ENCODE measurements around the gene MSH4.
"Not testable (repeated sequence)": the region's sequence is repeated elsewhere in the genome, so short reads cannot be mapped to it uniquely, and the experiment has no call there.

Gene MSH4

GRCh38 chr1:75796376-75797272, at the start of gene MSH4:
MSH4 (plus strand) TSS chr1:75796882; CDS start chr1:75796986, 104 bp downstream.
- Histone ChIP-seq H3K4me1 (ENCODE audit: control insufficient read depth in 1 of 2, insufficient read depth in 2 of 2, low read length in 2 of 2) (no peaks in the 10 kb centered on the region), H3K4me3 (ENCODE audit: low read depth in 1 of 2, low read length in 2 of 2) (peak within 1 kb of the TSS in 1 of 2 donors; percentile 23), H3K27ac (ENCODE audit: low read depth, low read length) (no peak within 1 kb of the TSS), H3K9me3 (ENCODE audit: control insufficient read depth in 1 of 2, low read length in 2 of 2) (no peaks in the 10 kb centered on the region), H3K36me3 (ENCODE audit: control insufficient read depth in 1 of 2, insufficient read depth in 2 of 2, low read length in 2 of 2) (peaks cover 28 to 46% of the 10 kb centered on the region in 2 donors), H3K27me3 (ENCODE audit: control insufficient read depth in 1 of 2, insufficient read depth in 2 of 2, low read length in 2 of 2) (no peaks in the 10 kb centered on the region), H3K9ac (ENCODE audit: low read depth in 1 of 2, low read length in 2 of 2) (no peak within 1 kb of the TSS)

- H3K27me3 ChIP-seq (ENCODE audit: control insufficient read depth in 1 of 2, insufficient read depth in 2 of 2, low read length in 2 of 2); H3K9ac ChIP-seq (ENCODE audit: low read depth in 1 of 2, low read length in 2 of 2); H3K27ac ChIP-seq (ENCODE audit: low read depth, low read length); H3K9me3 ChIP-seq (ENCODE audit: control insufficient read depth in 1 of 2, low read length in 2 of 2); H3K4me3 ChIP-seq (ENCODE audit: low read depth in 1 of 2, low read length in 2 of 2); H3K4me1 ChIP-seq (ENCODE audit: control insufficient read depth in 1 of 2, insufficient read depth in 2 of 2, low read length in 2 of 2): not testable (repeated sequence)
- H3K36me3 ChIP-seq (ENCODE audit: control insufficient read depth in 1 of 2, insufficient read depth in 2 of 2, low read length in 2 of 2): peaks cover 4 to 29% of the 10 kb centered on the region in 2 donors
Measured at GRCh38 chr1:75757210-75757609, 39.5 kb upstream of the MSH4 start.

- H3K27me3 ChIP-seq (ENCODE audit: control insufficient read depth in 1 of 2, insufficient read depth in 2 of 2, low read length in 2 of 2); H3K4me3 ChIP-seq (ENCODE audit: low read depth in 1 of 2, low read length in 2 of 2); H3K9me3 ChIP-seq (ENCODE audit: control insufficient read depth in 1 of 2, low read length in 2 of 2); H3K4me1 ChIP-seq (ENCODE audit: control insufficient read depth in 1 of 2, insufficient read depth in 2 of 2, low read length in 2 of 2); H3K27ac ChIP-seq (ENCODE audit: low read depth, low read length); H3K9ac ChIP-seq (ENCODE audit: low read depth in 1 of 2, low read length in 2 of 2): not testable (repeated sequence)
- H3K36me3 ChIP-seq (ENCODE audit: control insufficient read depth in 1 of 2, insufficient read depth in 2 of 2, low read length in 2 of 2): peaks cover 4 to 26% of the 10 kb centered on the region in 2 donors
Measured at GRCh38 chr1:75758543-75758942, 38.1 kb upstream of the MSH4 start.

DNA sequence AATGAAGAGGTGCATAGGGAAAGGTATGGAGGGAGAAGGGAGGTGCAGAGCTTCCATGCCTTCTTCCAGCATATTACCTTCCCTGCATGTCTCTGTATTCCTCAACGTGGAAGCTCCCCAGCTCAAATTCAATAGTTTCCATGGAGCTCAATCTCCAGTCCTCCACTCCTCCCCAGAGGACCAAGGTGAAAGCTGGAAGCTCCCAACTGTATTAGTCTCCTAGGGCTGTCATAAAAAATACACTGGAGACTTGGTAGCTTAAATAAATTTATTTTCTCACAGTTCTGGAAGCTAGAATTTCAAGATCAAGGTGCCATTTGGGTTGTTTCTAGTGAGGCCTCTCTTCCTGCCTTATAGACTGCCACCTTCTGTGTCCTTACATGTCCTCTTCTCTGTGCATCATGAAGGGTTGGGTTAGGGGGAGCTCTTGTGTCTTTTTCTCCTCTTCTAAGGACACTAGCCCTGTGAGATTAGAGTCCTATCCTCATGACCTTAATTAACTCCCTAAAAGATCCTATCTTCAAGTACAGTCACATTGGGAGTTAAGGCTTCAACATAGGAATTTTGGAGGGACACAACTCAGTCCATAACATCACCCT, 32.5 kb upstream of the MSH4 start:
- H3K36me3 ChIP-seq (ENCODE audit: control insufficient read depth in 1 of 2, insufficient read depth in 2 of 2, low read length in 2 of 2): peaks cover 4 to 7% of the 10 kb centered on the region in 2 donors
- no peaks in the 10 kb centered on the region for H3K4me1 ChIP-seq (ENCODE audit: control insufficient read depth in 1 of 2, insufficient read depth in 2 of 2, low read length in 2 of 2)
- H3K4me3 ChIP-seq (ENCODE audit: low read depth in 1 of 2, low read length in 2 of 2): no peak overlapping the region
- no peaks in the 10 kb centered on the region for H3K27me3 ChIP-seq (ENCODE audit: control insufficient read depth in 1 of 2, insufficient read depth in 2 of 2, low read length in 2 of 2)
- no peaks in the 10 kb centered on the region for H3K9me3 ChIP-seq (ENCODE audit: control insufficient read depth in 1 of 2, low read length in 2 of 2)
- H3K9ac ChIP-seq (ENCODE audit: low read depth in 1 of 2, low read length in 2 of 2): no peak overlapping the region
- no peak overlapping the region for H3K27ac ChIP-seq (ENCODE audit: low read depth, low read length)

GRCh38 chr1:75765697-75766355, 30.9 kb upstream of the MSH4 start:
- Histone ChIP-seq H3K27ac (ENCODE audit: low read depth, low read length) (no peak overlapping the region), H3K4me1 (ENCODE audit: control insufficient read depth in 1 of 2, insufficient read depth in 2 of 2, low read length in 2 of 2) (no peaks in the 10 kb centered on the region), H3K9ac (ENCODE audit: low read depth in 1 of 2, low read length in 2 of 2) (no peak overlapping the region), H3K36me3 (ENCODE audit: control insufficient read depth in 1 of 2, insufficient read depth in 2 of 2, low read length in 2 of 2) (peaks cover 4 to 7% of the 10 kb centered on the region in 2 donors), H3K4me3 (ENCODE audit: low read depth in 1 of 2, low read length in 2 of 2) (no peak overlapping the region), H3K9me3 (ENCODE audit: control insufficient read depth in 1 of 2, low read length in 2 of 2) (no peaks in the 10 kb centered on the region), H3K27me3 (ENCODE audit: control insufficient read depth in 1 of 2, insufficient read depth in 2 of 2, low read length in 2 of 2) (no peaks in the 10 kb centered on the region)

DNA sequence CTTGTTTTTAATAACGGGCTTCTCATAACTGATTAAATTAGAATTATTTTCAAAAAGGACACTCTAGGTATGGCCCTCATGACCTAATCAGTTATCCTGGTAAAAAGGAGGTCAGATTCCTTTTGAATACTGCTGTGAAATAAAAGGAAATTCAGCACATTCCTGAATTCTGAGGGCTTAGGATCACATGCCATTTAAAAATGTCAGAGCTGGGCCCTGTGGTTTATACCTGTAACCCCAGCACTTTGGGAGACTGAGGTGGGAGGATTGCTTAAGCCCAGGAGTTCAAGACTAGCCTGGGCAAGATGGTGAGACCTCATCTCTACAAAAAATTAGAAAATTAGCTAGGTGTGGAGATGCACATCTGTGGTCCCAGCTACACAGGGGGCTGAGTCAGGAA, 28.7 kb upstream of the MSH4 start:
- no peaks in the 10 kb centered on the region for H3K9me3 ChIP-seq (ENCODE audit: control insufficient read depth in 1 of 2, low read length in 2 of 2)
- H3K27me3 ChIP-seq (ENCODE audit: control insufficient read depth in 1 of 2, insufficient read depth in 2 of 2, low read length in 2 of 2): no peaks in the 10 kb centered on the region

DNA sequence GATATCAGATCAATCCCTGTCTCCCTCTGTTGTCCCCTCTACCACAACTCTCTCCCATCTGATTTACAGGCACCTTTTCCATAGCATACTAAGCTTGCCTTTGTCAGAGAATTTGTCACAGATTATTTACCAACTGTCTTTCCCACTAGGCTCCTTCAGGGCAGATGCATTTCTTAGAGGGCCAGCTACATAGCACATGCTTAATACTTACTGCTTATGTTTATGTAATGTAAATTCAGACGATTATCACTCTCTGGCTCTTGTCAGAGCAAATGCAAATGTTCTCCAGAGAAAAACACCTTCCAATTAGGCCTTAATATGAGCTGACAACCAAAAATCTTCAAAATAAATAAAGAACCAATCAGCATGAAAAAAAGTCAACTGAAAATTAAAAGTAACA, 25.9 kb upstream of the MSH4 start:
- H3K4me1 ChIP-seq (ENCODE audit: control insufficient read depth in 1 of 2, insufficient read depth in 2 of 2, low read length in 2 of 2): no peaks in the 10 kb centered on the region
- no peaks in the 10 kb centered on the region for H3K36me3 ChIP-seq (ENCODE audit: control insufficient read depth in 1 of 2, insufficient read depth in 2 of 2, low read length in 2 of 2)
- H3K9me3 ChIP-seq (ENCODE audit: control insufficient read depth in 1 of 2, low read length in 2 of 2): no peaks in the 10 kb centered on the region
- no peak overlapping the region for H3K9ac ChIP-seq (ENCODE audit: low read depth in 1 of 2, low read length in 2 of 2)
- no peak overlapping the region for H3K27ac ChIP-seq (ENCODE audit: low read depth, low read length)
- no peaks in the 10 kb centered on the region for H3K27me3 ChIP-seq (ENCODE audit: control insufficient read depth in 1 of 2, insufficient read depth in 2 of 2, low read length in 2 of 2)
- no peak overlapping the region for H3K4me3 ChIP-seq (ENCODE audit: low read depth in 1 of 2, low read length in 2 of 2)

More for the DNA sequence above, 28.7 kb upstream of the MSH4 start:
- peaks cover 4% of the 10 kb centered on the region in 2 donors for H3K36me3 ChIP-seq (ENCODE audit: control insufficient read depth in 1 of 2, insufficient read depth in 2 of 2, low read length in 2 of 2)
- H3K4me1 ChIP-seq (ENCODE audit: control insufficient read depth in 1 of 2, insufficient read depth in 2 of 2, low read length in 2 of 2): no peaks in the 10 kb centered on the region
- H3K9ac ChIP-seq (ENCODE audit: low read depth in 1 of 2, low read length in 2 of 2): no peak overlapping the region
- H3K27ac ChIP-seq (ENCODE audit: low read depth, low read length): no peak overlapping the region
- no peak overlapping the region for H3K4me3 ChIP-seq (ENCODE audit: low read depth in 1 of 2, low read length in 2 of 2)

GRCh38 chr1:75771978-75772377, 24.7 kb upstream of the MSH4 start:
- no peaks in the 10 kb centered on the region for H3K36me3 ChIP-seq (ENCODE audit: control insufficient read depth in 1 of 2, insufficient read depth in 2 of 2, low read length in 2 of 2)

GRCh38 chr1:75777812-75778211, 18.9 kb upstream of the MSH4 start:
- H3K9me3 ChIP-seq (ENCODE audit: control insufficient read depth in 1 of 2, low read length in 2 of 2); H3K27ac ChIP-seq (ENCODE audit: low read depth, low read length); H3K27me3 ChIP-seq (ENCODE audit: control insufficient read depth in 1 of 2, insufficient read depth in 2 of 2, low read length in 2 of 2); H3K4me3 ChIP-seq (ENCODE audit: low read depth in 1 of 2, low read length in 2 of 2); H3K9ac ChIP-seq (ENCODE audit: low read depth in 1 of 2, low read length in 2 of 2); H3K4me1 ChIP-seq (ENCODE audit: control insufficient read depth in 1 of 2, insufficient read depth in 2 of 2, low read length in 2 of 2); H3K36me3 ChIP-seq (ENCODE audit: control insufficient read depth in 1 of 2, insufficient read depth in 2 of 2, low read length in 2 of 2): not testable (repeated sequence)

More at GRCh38 chr1:75771978-75772377, 24.7 kb upstream of the MSH4 start:
- Histone ChIP-seq H3K9ac (ENCODE audit: low read depth in 1 of 2, low read length in 2 of 2) (no peak overlapping the region), H3K27ac (ENCODE audit: low read depth, low read length) (no peak overlapping the region), H3K27me3 (ENCODE audit: control insufficient read depth in 1 of 2, insufficient read depth in 2 of 2, low read length in 2 of 2) (no peaks in the 10 kb centered on the region), H3K9me3 (ENCODE audit: control insufficient read depth in 1 of 2, low read length in 2 of 2) (no peaks in the 10 kb centered on the region), H3K4me1 (ENCODE audit: control insufficient read depth in 1 of 2, insufficient read depth in 2 of 2, low read length in 2 of 2) (no peaks in the 10 kb centered on the region), H3K4me3 (ENCODE audit: low read depth in 1 of 2, low read length in 2 of 2) (no peak overlapping the region)

DNA sequence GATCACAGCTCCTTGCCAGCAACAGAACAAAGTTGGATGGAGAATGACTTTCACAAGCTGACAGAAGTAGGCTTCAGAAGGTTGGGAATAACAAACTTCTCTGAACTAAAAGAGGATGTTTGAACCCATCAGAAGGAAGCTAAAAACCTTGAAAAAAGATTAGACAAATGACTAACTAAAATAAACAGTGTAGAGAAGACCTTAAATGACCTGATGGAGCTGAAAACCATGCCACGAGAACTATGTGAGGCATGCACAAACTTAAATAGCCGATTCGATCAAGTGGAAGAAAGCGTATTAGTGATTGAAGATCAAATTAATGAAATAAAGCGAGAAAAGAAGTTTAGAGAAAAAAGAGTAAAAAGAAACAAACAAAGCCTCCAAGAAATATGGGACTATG, 18.0 kb upstream of the MSH4 start:
- not testable (repeated sequence) for H3K9me3 ChIP-seq (ENCODE audit: control insufficient read depth in 1 of 2, low read length in 2 of 2); H3K27ac ChIP-seq (ENCODE audit: low read depth, low read length); H3K4me3 ChIP-seq (ENCODE audit: low read depth in 1 of 2, low read length in 2 of 2); H3K36me3 ChIP-seq (ENCODE audit: control insufficient read depth in 1 of 2, insufficient read depth in 2 of 2, low read length in 2 of 2); H3K9ac ChIP-seq (ENCODE audit: low read depth in 1 of 2, low read length in 2 of 2); H3K4me1 ChIP-seq (ENCODE audit: control insufficient read depth in 1 of 2, insufficient read depth in 2 of 2, low read length in 2 of 2); H3K27me3 ChIP-seq (ENCODE audit: control insufficient read depth in 1 of 2, insufficient read depth in 2 of 2, low read length in 2 of 2)
